HCT116 (cell line): ENCODE results near the gene ARHGAP8. TPM values are rescaled to one million over a fixed set of nuclear protein-coding genes. Genes with fewer than 3 reads are reported as not detected.

ENCODE experiments used
- ATAC-seq: fragments of 200-7000 bp; cut with Tn5 transposase; 2 replicates; pipeline ENCODE4 v1.9.1; 2020; ENCODE audit warnings: mild to moderate bottlenecking, moderate library complexity
- BruUV-seq: library from RNA; stranded (reverse); fragments of 400-500 nt; replicated peaks from 2 replicates; lab custom pipeline; 2021; lab: Mats Ljungman, UMichigan
- CTCF ChIA-PET: fragments of 300-600 bp; sonication (Branson Sonifier 250); formaldehyde crosslinking; loops from one replicate; lab custom pipeline; 2021; ENCODE audit warnings: antibody characterized with exemption; lab: Charles Lee
- POLR2A ChIA-PET: fragments of 300-600, 350-600 bp; sonication (Branson Sonifier 250); formaldehyde crosslinking; loops from one replicate; lab custom pipeline; 2021; ENCODE audit warnings: antibody characterized with exemption; lab: Charles Lee
- RAD21 ChIA-PET, 2 experiments: fragments of 300-600 bp; sonication (Branson Sonifier 250); formaldehyde crosslinking; loops; one replicate each; lab custom pipeline; 2023; ENCODE audit warnings: low total read pairs in 2 of 2; ENCODE audit not compliant: uncharacterized antibody in 2 of 2, unreplicated experiment in 2 of 2, low non-redundant PET in 1 of 2; lab: Charles Lee
- DNase-seq: peaks from one replicate; pipeline ENCODE4 v3.0.0-alpha.2; 2010; ENCODE audit warnings: low read depth, low spot score
- H2AFZ ChIP-seq: fragments of 200-600 bp; shearing (Covaris generic), sonication (generic); 2 replicates; pipeline ENCODE4 v1.6.1; 2017; ENCODE audit warnings: low read depth, mixed run types, mixed read lengths, antibody characterized with exemption, low read length; ENCODE audit not compliant: poor library complexity, severe bottlenecking
- H3K27ac ChIP-seq: 2 replicates; pipeline ENCODE4 v1.5.1; 2012; ENCODE audit warnings: low read depth, low read length
- H3K27me3 ChIP-seq: fragments of 200-600 bp; sonication (generic); 2 replicates; pipeline ENCODE4 v1.6.1; 2016; ENCODE audit warnings: mixed run types, low read length, mixed read lengths; ENCODE audit not compliant: insufficient read depth
- H3K36me3 ChIP-seq, 2 experiments: fragments of 200-500 bp in 1 of 2; fragments of 200-600 bp in 1 of 2; sonication (Bioruptor generic) in 1 of 2; sonication (generic) in 1 of 2; 2 replicates each; pipeline versions ENCODE4 v1.5.1 to v1.6.1; 2014 to 2016; ENCODE audit warnings: low read length in 2 of 2, inconsistent platforms in 1 of 2, mixed read lengths in 1 of 2, mixed run types in 1 of 2; ENCODE audit not compliant: insufficient read depth in 2 of 2, control insufficient read depth in 1 of 2
- H3K4me1 ChIP-seq, 2 experiments: fragments of 200-600 bp in 1 of 2; sonication (generic) in 1 of 2; 2 replicates each; pipeline versions ENCODE4 v1.5.1 to v1.6.1; 2012 to 2017; ENCODE audit warnings: low read length in 2 of 2, inconsistent platforms in 1 of 2, mild to moderate bottlenecking in 1 of 2, mixed read lengths in 1 of 2, mixed run types in 1 of 2, moderate library complexity in 1 of 2; ENCODE audit not compliant: insufficient read depth in 2 of 2, control insufficient read depth in 1 of 2
- H3K4me2 ChIP-seq: fragments of 200-600 bp; sonication (generic); 2 replicates; pipeline ENCODE4 v1.6.1; 2017; ENCODE audit warnings: mixed run types, low read length, mixed read lengths
- H3K4me3 ChIP-seq, 2 experiments: fragments of 200-600 bp in 1 of 2; sonication (generic) in 1 of 2; replicated peaks in 1 of 2; 2 replicates each; pipeline ENCODE4 v1.5.1; 2011 to 2016; ENCODE audit warnings: low read length in 2 of 2, control low read depth in 1 of 2, low read depth in 1 of 2, mild to moderate bottlenecking in 1 of 2, mixed read lengths in 1 of 2, mixed run types in 1 of 2
- H3K79me2 ChIP-seq: fragments of 200-600 bp; sonication (generic); 2 replicates; pipeline ENCODE4 v1.6.1; 2017; ENCODE audit warnings: mild to moderate bottlenecking, mixed run types, low read length, moderate library complexity, mixed read lengths; ENCODE audit not compliant: insufficient read depth
- H3K9ac ChIP-seq: fragments of 200-600 bp; sonication (generic); 2 replicates; pipeline ENCODE4 v1.6.1; 2016; ENCODE audit warnings: low read length, mixed read lengths
- H3K9me2 ChIP-seq: fragments of 200-600 bp; sonication (generic), shearing (Covaris generic); 2 replicates; pipeline ENCODE4 v1.6.1; 2017; ENCODE audit warnings: mixed run types, mild to moderate bottlenecking, moderate library complexity; ENCODE audit not compliant: insufficient read depth
- H3K9me3 ChIP-seq, 2 experiments: fragments of 200-500 bp in 1 of 2; fragments of 200-600 bp in 1 of 2; sonication (Bioruptor generic) in 1 of 2; sonication (generic) in 1 of 2; 2 replicates each; pipeline ENCODE4 v1.6.1; 2014 to 2017; ENCODE audit warnings: low read length in 2 of 2, mixed read lengths in 2 of 2, inconsistent platforms in 1 of 2, low read depth in 1 of 2, mild to moderate bottlenecking in 1 of 2, mixed run types in 1 of 2, moderate library complexity in 1 of 2; ENCODE audit not compliant: control insufficient read depth in 1 of 2, insufficient read depth in 1 of 2
- H4K20me1 ChIP-seq: fragments of 200-600 bp; sonication (generic), shearing (Covaris generic); 2 replicates; pipeline ENCODE4 v1.6.1; 2017; ENCODE audit warnings: mixed run types, mild to moderate bottlenecking, moderate library complexity; ENCODE audit not compliant: insufficient read depth
- ATF3 ChIP-seq: IDR thresholded peaks from 2 replicates; pipeline ENCODE4 v1.6.1; 2012
- CEBPB ChIP-seq: IDR thresholded peaks from 2 replicates; pipeline ENCODE4 v1.6.1; 2012; ENCODE audit warnings: low read depth
- EGR1 ChIP-seq: IDR thresholded peaks from 2 replicates; pipeline ENCODE4 v1.6.1; 2012; ENCODE audit warnings: low read depth
- ELF1 ChIP-seq: IDR thresholded peaks from 2 replicates; pipeline ENCODE4 v1.6.1; 2012; ENCODE audit warnings: low read depth, borderline replicate concordance
- EZH2 ChIP-seq: fragments of 200-600 bp; sonication (generic); IDR thresholded peaks from 2 replicates; pipeline ENCODE4 v1.6.1; 2017; ENCODE audit warnings: antibody characterized with exemption, mixed run types
- POLR2A ChIP-seq: IDR thresholded peaks from 2 replicates; pipeline ENCODE4 v1.7.0; 2011; ENCODE audit warnings: borderline replicate concordance; ENCODE audit not compliant: insufficient read depth, insufficient read length; ENCODE audit errors: extremely low read depth
- POLR2AphosphoS5 ChIP-seq: IDR thresholded peaks from 2 replicates; pipeline ENCODE4 v1.6.1; 2011; ENCODE audit warnings: mild to moderate bottlenecking, low read depth, low read length, moderate library complexity
- RAD21 ChIP-seq: IDR thresholded peaks from 2 replicates; pipeline ENCODE4 v1.6.1; 2012; ENCODE audit warnings: low read depth, mild to moderate bottlenecking
- REST ChIP-seq: IDR thresholded peaks from 2 replicates; pipeline ENCODE4 v1.6.1; 2012; ENCODE audit warnings: low read depth
- SIN3A ChIP-seq: IDR thresholded peaks from 2 replicates; pipeline ENCODE4 v1.6.1; 2012; ENCODE audit warnings: low read depth
- SP1 ChIP-seq: IDR thresholded peaks from 2 replicates; pipeline ENCODE4 v1.6.1; 2012; ENCODE audit warnings: low read depth
- TCF7L2 ChIP-seq: IDR thresholded peaks from 2 replicates; pipeline ENCODE4 v1.7.0; 2011; ENCODE audit warnings: borderline replicate concordance, inconsistent platforms; ENCODE audit not compliant: insufficient read depth, insufficient read length; ENCODE audit errors: extremely low read depth
- YY1 ChIP-seq: IDR thresholded peaks from 2 replicates; pipeline ENCODE4 v1.6.1; 2011; ENCODE audit warnings: low read length, low read depth, moderate library complexity, mild to moderate bottlenecking; ENCODE audit not compliant: insufficient replicate concordance; ENCODE audit errors: extremely low read depth
- ZFX ChIP-seq: fragments of 450-650 bp; IDR thresholded peaks from 2 replicates; pipeline ENCODE4 v1.6.1; 2017
- ZNF274 ChIP-seq: fragments of 200-500 bp; sonication (Bioruptor generic); IDR thresholded peaks from 2 replicates; pipeline ENCODE4 v1.6.1; 2014; ENCODE audit warnings: mild to moderate bottlenecking, low read depth, low read length, inconsistent platforms
- intact Hi-C: fragments of 100-400 bp; cut with micrococcal nuclease; formaldehyde crosslinking; loops from 2 replicates; pipeline ENCODE4 v1.10.0; 2022
- total RNA-seq: library from RNA; stranded (reverse); gene quantifications from one replicate; pipeline ENCODE4 v1.2.1, GENCODE V29; 2021; ENCODE audit not compliant: unreplicated experiment
- TF ChIP-seq, protein P1 (sequence below): IDR thresholded peaks from 2 replicates; pipeline ENCODE4 v1.6.1; 2012

The ARHGAP8 gene
- total RNA-seq, 1 experiment from 2014 or later = 67.5 TPM

DNA sequence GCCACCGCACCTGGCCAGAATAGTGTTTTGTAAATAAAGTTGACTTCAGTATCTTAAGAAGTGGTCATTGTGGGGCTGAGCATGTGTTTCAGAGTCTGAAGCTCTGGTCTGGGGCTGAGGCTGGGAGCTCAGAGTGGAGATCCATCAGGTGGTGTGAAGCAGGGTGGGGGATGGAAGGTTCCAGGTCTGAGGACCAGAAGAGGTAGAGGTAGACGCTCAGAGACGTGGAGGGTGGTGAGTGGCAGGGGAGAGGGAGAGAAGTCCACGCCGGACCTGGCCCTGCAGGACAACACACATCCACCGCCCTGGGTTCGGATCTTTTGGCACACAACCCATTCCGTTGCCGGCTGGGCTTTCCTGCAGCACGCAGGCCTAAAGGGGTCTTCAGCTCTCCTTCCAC, 40.7 kb downstream of the ARHGAP8 start:
- peaks cover 3 to 5% of the 10 kb centered on the region in 2 experiments; a peak in 2 of 4 replicates for H3K36me3 ChIP-seq
- H3K27me3 ChIP-seq = no peaks in the 10 kb centered on the region
- H3K4me3 ChIP-seq = no peak overlapping the region
- no peaks in the 10 kb centered on the region for H3K9me2 ChIP-seq
- BruUV-seq = no TSS peak
- ATAC-seq = no peak
- ChIA-PET CTCF (no interaction called here), RAD21 (no interaction called here), POLR2A (no interaction called here)
- no peak for DNase-seq
- H2AFZ ChIP-seq = no peak overlapping the region
- 0 out of 2 replicates have a peak, but pooled peaks cover 4% of the 10 kb centered on the region for H4K20me1 ChIP-seq
- intact Hi-C loops = no loop called here
- H3K27ac ChIP-seq = no peak overlapping the region
- peaks cover 45% of the 10 kb centered on the region for H3K79me2 ChIP-seq
- H3K9ac ChIP-seq = no peak overlapping the region
- TF ChIP-seq EGR1 = no peak
- no peak for TF ChIP-seq POLR2AphosphoS5
- TF ChIP-seq ELF1 = no peak
- no peak for TF ChIP-seq ATF3
- TF ChIP-seq REST = no peak
- TF ChIP-seq SIN3A = no peak
- TF ChIP-seq ZFX = no peak
- TF ChIP-seq ZNF274 = no peak
- TF ChIP-seq EZH2 = no peak
- no peak for TF ChIP-seq CEBPB
- TF ChIP-seq RAD21 = no peak
- no peak for TF ChIP-seq POLR2A
- TF ChIP-seq, protein P1, sequence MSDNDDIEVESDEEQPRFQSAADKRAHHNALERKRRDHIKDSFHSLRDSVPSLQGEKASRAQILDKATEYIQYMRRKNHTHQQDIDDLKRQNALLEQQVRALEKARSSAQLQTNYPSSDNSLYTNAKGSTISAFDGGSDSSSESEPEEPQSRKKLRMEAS = no peak
- TF ChIP-seq SP1 = no peak
- TF ChIP-seq YY1 = no peak
- no peak for TF ChIP-seq TCF7L2
- H3K9me3 ChIP-seq = no peaks in the 10 kb centered on the region
- H3K4me2 ChIP-seq = no peak overlapping the region
- H3K4me1 ChIP-seq = peaks cover 0 to 5% of the 10 kb centered on the region in 2 experiments; a peak in 1 of 4 replicates
